ENCODE data around the gene SLC44A5. TPM values are rescaled to one million over a fixed set of nuclear protein-coding genes. Genes with fewer than 3 reads are reported as not detected.
A peak's percentile ranks its signal among the peaks of the same experiment; 100 is the strongest.
"Not testable (repeated sequence)": the region's sequence is repeated elsewhere in the genome, so short reads cannot be mapped to it uniquely, and the experiment has no call there.

SLC44A5 gene
- total RNA-seq, 2 experiments from 2014 or later = 0.79 to 0.89 TPM

- Mint-ChIP-seq H3K27me3 (no peaks in the 10 kb centered on the region), H3K4me3 (no peak overlapping the region), H3K4me1 (no peaks in the 10 kb centered on the region), H3K9me3 (no peaks in the 10 kb centered on the region), H3K36me3 (no peaks in the 10 kb centered on the region), H3K27ac (no peak overlapping the region)
- ATAC-seq (ENCODE audit: low read depth) (no peak), DNase-seq (no peak)
- POLR2A ChIA-PET = no interaction called here
These were observed 399.3 kb downstream of the SLC44A5 start for GRCh38 chr1:75211648-75212047.

GRCh38 chr1:75208862-75209261, 402.1 kb downstream of the SLC44A5 start:
- ATAC-seq (ENCODE audit: low read depth) (no peak), DNase-seq (no peak)
- H3K4me3 Mint-ChIP-seq = no peak overlapping the region
- no peak overlapping the region for H3K27ac Mint-ChIP-seq
- H3K27me3 Mint-ChIP-seq = no peaks in the 10 kb centered on the region
- H3K9me3 Mint-ChIP-seq = no peaks in the 10 kb centered on the region
- POLR2A ChIA-PET = no interaction called here
- no peaks in the 10 kb centered on the region for H3K36me3 Mint-ChIP-seq
- no peaks in the 10 kb centered on the region for H3K4me1 Mint-ChIP-seq

GRCh38 chr1:75203415-75204277, 407.3 kb downstream of the SLC44A5 start:
- peaks cover 1% of the 10 kb centered on the region for H3K27me3 Mint-ChIP-seq
- peak; percentile 42 for ATAC-seq (ENCODE audit: low read depth)

GRCh38 chr1:75202751-75203150, 408.2 kb downstream of the SLC44A5 start:
- no peaks in the 10 kb centered on the region for H3K9me3 Mint-ChIP-seq
- POLR2A ChIA-PET = no interaction called here
- peaks cover 3% of the 10 kb centered on the region for H3K27me3 Mint-ChIP-seq
- no peak for ATAC-seq (ENCODE audit: low read depth)
- DNase-seq = no peak
- no peak overlapping the region for H3K27ac Mint-ChIP-seq
- H3K4me3 Mint-ChIP-seq = no peak overlapping the region
- no peaks in the 10 kb centered on the region for H3K36me3 Mint-ChIP-seq
- H3K4me1 Mint-ChIP-seq = no peaks in the 10 kb centered on the region

More at GRCh38 chr1:75203415-75204277, 407.3 kb downstream of the SLC44A5 start:
- Mint-ChIP-seq H3K4me3 (no peak overlapping the region), H3K4me1 (no peaks in the 10 kb centered on the region), H3K36me3 (no peaks in the 10 kb centered on the region), H3K9me3 (no peaks in the 10 kb centered on the region), H3K27ac (no peak overlapping the region)
- DNase-seq = no peak
- POLR2A ChIA-PET = no interaction called here

GRCh38 chr1:75198761-75199160, 412.2 kb downstream of the SLC44A5 start:
- Mint-ChIP-seq H3K9me3 (no peaks in the 10 kb centered on the region), H3K4me3 (no peak overlapping the region), H3K27me3 (peaks cover 3% of the 10 kb centered on the region), H3K4me1 (no peaks in the 10 kb centered on the region), H3K36me3 (no peaks in the 10 kb centered on the region), H3K27ac (no peak overlapping the region)
- ATAC-seq (ENCODE audit: low read depth) (no peak), DNase-seq (no peak)
- POLR2A ChIA-PET = no interaction called here

GRCh38 chr1:75198163-75198562, 412.8 kb downstream of the SLC44A5 start:
- Mint-ChIP-seq H3K36me3 (no peaks in the 10 kb centered on the region), H3K9me3 (no peaks in the 10 kb centered on the region), H3K27me3 (peaks cover 3% of the 10 kb centered on the region), H3K27ac (no peak overlapping the region), H3K4me1 (no peaks in the 10 kb centered on the region), H3K4me3 (no peak overlapping the region)
- ATAC-seq (ENCODE audit: low read depth) (no peak), DNase-seq (no peak)
- POLR2A ChIA-PET = no interaction called here

- no peak for DNase-seq
These were observed 422.0 kb downstream of the SLC44A5 start for GRCh38 chr1:75188892-75189291.

GRCh38 chr1:75181214-75181955, 429.5 kb downstream of the SLC44A5 start:
- peaks cover 16% of the 10 kb centered on the region for H3K9me3 Mint-ChIP-seq
- ATAC-seq (ENCODE audit: low read depth); POLR2A ChIA-PET; H3K27me3 Mint-ChIP-seq; H3K4me1 Mint-ChIP-seq; H3K4me3 Mint-ChIP-seq; H3K36me3 Mint-ChIP-seq; DNase-seq; H3K27ac Mint-ChIP-seq: not testable (repeated sequence)

More at GRCh38 chr1:75188892-75189291, 422.0 kb downstream of the SLC44A5 start:
- no peaks in the 10 kb centered on the region for H3K27me3 Mint-ChIP-seq
- H3K27ac Mint-ChIP-seq = no peak overlapping the region
- ATAC-seq (ENCODE audit: low read depth) = no peak
- POLR2A ChIA-PET = no interaction called here
- H3K9me3 Mint-ChIP-seq = no peaks in the 10 kb centered on the region
- no peaks in the 10 kb centered on the region for H3K36me3 Mint-ChIP-seq
- no peak overlapping the region for H3K4me3 Mint-ChIP-seq
- no peaks in the 10 kb centered on the region for H3K4me1 Mint-ChIP-seq

GRCh38 chr1:75174031-75174760, 436.7 kb downstream of the SLC44A5 start:
- Mint-ChIP-seq H3K27me3 (no peaks in the 10 kb centered on the region), H3K4me3 (no peak overlapping the region), H3K27ac (no peak overlapping the region), H3K9me3 (peaks cover 7% of the 10 kb centered on the region), H3K4me1 (no peaks in the 10 kb centered on the region), H3K36me3 (no peaks in the 10 kb centered on the region)
- no peak for DNase-seq
- POLR2A ChIA-PET = no interaction called here
- ATAC-seq (ENCODE audit: low read depth) = no peak

- DNase-seq (no peak), ATAC-seq (ENCODE audit: low read depth) (no peak)
- POLR2A ChIA-PET = no interaction called here
- Mint-ChIP-seq H3K27me3 (no peaks in the 10 kb centered on the region), H3K9me3 (peaks cover 3% of the 10 kb centered on the region), H3K4me3 (no peak overlapping the region), H3K27ac (no peak overlapping the region), H3K4me1 (no peaks in the 10 kb centered on the region), H3K36me3 (no peaks in the 10 kb centered on the region)
These were observed 438.4 kb downstream of the SLC44A5 start for GRCh38 chr1:75172556-75172955.

GRCh38 chr1:75171876-75172275, 439.0 kb downstream of the SLC44A5 start:
- DNase-seq (no peak), ATAC-seq (ENCODE audit: low read depth) (no peak)
- no peak overlapping the region for H3K4me3 Mint-ChIP-seq
- H3K36me3 Mint-ChIP-seq = no peaks in the 10 kb centered on the region
- H3K4me1 Mint-ChIP-seq = no peaks in the 10 kb centered on the region
- no peak overlapping the region for H3K27ac Mint-ChIP-seq
- H3K27me3 Mint-ChIP-seq = no peaks in the 10 kb centered on the region
- POLR2A ChIA-PET = no interaction called here
- peaks cover 3% of the 10 kb centered on the region for H3K9me3 Mint-ChIP-seq

- H3K9me3 Mint-ChIP-seq = no peaks in the 10 kb centered on the region
- H3K4me3 Mint-ChIP-seq = no peak overlapping the region
- H3K4me1 Mint-ChIP-seq = no peaks in the 10 kb centered on the region
- POLR2A ChIA-PET = no interaction called here
- no peaks in the 10 kb centered on the region for H3K27me3 Mint-ChIP-seq
- no peak overlapping the region for H3K27ac Mint-ChIP-seq
- no peaks in the 10 kb centered on the region for H3K36me3 Mint-ChIP-seq
- no peak for DNase-seq
- no peak for ATAC-seq (ENCODE audit: low read depth)
These were observed 439.9 kb downstream of the SLC44A5 start for GRCh38 chr1:75170981-75171380.

GRCh38 chr1:75170011-75170410, 440.9 kb downstream of the SLC44A5 start:
- H3K4me1 Mint-ChIP-seq = no peaks in the 10 kb centered on the region
- no peak for DNase-seq
- no peak overlapping the region for H3K4me3 Mint-ChIP-seq
- H3K36me3 Mint-ChIP-seq = no peaks in the 10 kb centered on the region
- no peaks in the 10 kb centered on the region for H3K27me3 Mint-ChIP-seq
- POLR2A ChIA-PET = no interaction called here
- H3K9me3 Mint-ChIP-seq = no peaks in the 10 kb centered on the region
- no peak overlapping the region for H3K27ac Mint-ChIP-seq
- no peak for ATAC-seq (ENCODE audit: low read depth)

Data from activated naive CD8-positive, alpha-beta T cell treated with anti-CD3 and anti-CD28 coated beads, Interleukin-2, amount 10 ng/mL, durations not matched to agents 7 days and 5 days (primary cell).